Heart left ventricle (tissue), 16 donors: Measurements from ENCODE around the gene GALNTL6. TPM values are rescaled to one million over a fixed set of nuclear protein-coding genes. Genes with fewer than 3 reads are reported as not detected.

Experiments
- ATAC-seq, 4 donors: fragments of 200-7000 bp; cut with Tn5 transposase; one replicate each; pipeline ENCODE4 v1.9.1; 2020 to 2022; ENCODE audit warnings: moderate library complexity in 4 of 4, mild to moderate bottlenecking in 3 of 4, moderate number of reproducible peaks in 1 of 4
- DNase-seq, 5 donors: peaks; one replicate each; pipeline ENCODE4 v3.0.0-alpha.2; 2020
- H3K27ac ChIP-seq, 12 donors: fragments of 200-600 bp; sonication (generic) in 4 of 12; one replicate each; pipeline versions ENCODE4 v1.5.0 to v1.8.0; 2016 to 2022; ENCODE audit warnings: mild to moderate bottlenecking in 2 of 12
- H3K27me3 ChIP-seq, 9 donors: fragments of 200-600 bp; sonication (generic) in 2 of 9; one replicate each; pipeline versions ENCODE4 v1.5.1 to v1.8.0; 2016 to 2022; ENCODE audit warnings: mild to moderate bottlenecking in 3 of 9
- H3K36me3 ChIP-seq, 9 donors: fragments of 200-600 bp; sonication (generic) in 2 of 9; one replicate each; pipeline versions ENCODE4 v1.5.0 to v1.8.0; 2018 to 2022; ENCODE audit warnings: mild to moderate bottlenecking in 2 of 9
- H3K4me1 ChIP-seq, 12 donors: fragments of 200-600 bp; sonication (generic) in 4 of 12; one replicate each; pipeline versions ENCODE4 v1.5.0 to v1.8.0; 2016 to 2022; ENCODE audit warnings: mild to moderate bottlenecking in 3 of 12
- H3K4me3 ChIP-seq, 12 donors: fragments of 200-600 bp; sonication (generic) in 4 of 12; one replicate each; pipeline versions ENCODE4 v1.5.0 to v1.8.0; 2017 to 2022; ENCODE audit warnings: mild to moderate bottlenecking in 9 of 12, moderate library complexity in 4 of 12
- H3K9me3 ChIP-seq, 12 donors: fragments of 200-600 bp; sonication (generic) in 4 of 12; one replicate each; pipeline versions ENCODE4 v1.5.0 to v1.8.0; 2016 to 2022; ENCODE audit warnings: mild to moderate bottlenecking in 1 of 12
- POLR2A ChIP-seq, 2 donors: fragments of 450-650 bp; IDR thresholded peaks; one replicate each; pipeline ENCODE4 v1.6.1; 2017; ENCODE audit warnings: antibody characterized with exemption in 2 of 2, mild to moderate bottlenecking in 2 of 2, moderate library complexity in 2 of 2
- WGBS, 4 donors: extraction: QIAGEN DNeasy Blood & Tissue Kit in 2 of 4; methylation state at CpG; one replicate each; pipeline versions ENCODE4 v1.1.5 to v1.1.7; 2013 to 2018; 5-methylcytosine and 5-hydroxymethylcytosine counted together
- intact Hi-C, 10 donors: fragments of 100-400 bp; cut with DNase I; formaldehyde crosslinking; loops; one replicate each; pipeline versions ENCODE4 v1.11.1 to v1.14.2; 2022
- polyA plus RNA-seq, 2 donors: library from polyadenylated mRNA; stranded (reverse); fragments of 200-250 nt; gene quantifications; one replicate each; pipeline ENCODE4 v1.2.3, GENCODE V29; 2013
- total RNA-seq, 9 donors: library from RNA; depleted of rRNA in 2 of 9; stranded (reverse); fragments of >200 nt in 2 of 9; fragmentation: NEBNext Ultra II Directional in 3 of 9; extraction: Animal tissue kit (Norgen Biotek cat#: 25700) in 3 of 9; gene quantifications; one replicate each; pipeline versions ENCODE4 v1.1.0 to v1.2.4, GENCODE V29; 2016 to 2023
- TF ChIP-seq, protein P1 (sequence below), 12 donors: fragments of 200-600 bp; sonication (generic) in 4 of 12; IDR thresholded peaks; one replicate each; pipeline versions ENCODE4 v1.5.0 to v1.8.0; 2018 to 2022; ENCODE audit warnings: antibody characterized with exemption in 12 of 12, mild to moderate bottlenecking in 5 of 12
- donor health status: ischemic (EF 13 %, LVEDD 7.1; RV severe dilation, severe dysfunction).
- donor health status: healthy with polysubstance abuse.
- donor health status: DM: no; HTN: yes; CAD: no.
- donor health status: DM: no; HTN: no; CAD: no.
- donor health status: ischemic (EF 25% LVEDD 6.9; RV normal size, moderate dysfunction).
- donor health status: ischemic (EF 25% LVEDD 5.7; RV mildly dilated, moderate dysfunction).
- donor health status: healthy.
- donor health status: DM: yes; HTN: yes; CAD: no.
- donor health status: ischemic (EF 35%, LVEDD 5.7; RV mildly dilated, moderate dysfunction).
- donor health status: nonischemic (EF 11% LVEDD 7.7; RV severe dilation, severe dysfunction).
- donor health status: DM: yes; HTN: yes; CAD: no.
- donor health status: PGD.
- donor health status: ischemic (EF 29% LVEDD 5.4; RV normal size, mild dysfunction).
- donor health status: nonischemic (EF 23%, LVEDD 6.1; RV moderate dilation, normal function).

Gene GALNTL6
- total and polyA plus RNA-seq, 11 donors = 0.33 to 0.52 TPM; not detected in 9

DNA sequence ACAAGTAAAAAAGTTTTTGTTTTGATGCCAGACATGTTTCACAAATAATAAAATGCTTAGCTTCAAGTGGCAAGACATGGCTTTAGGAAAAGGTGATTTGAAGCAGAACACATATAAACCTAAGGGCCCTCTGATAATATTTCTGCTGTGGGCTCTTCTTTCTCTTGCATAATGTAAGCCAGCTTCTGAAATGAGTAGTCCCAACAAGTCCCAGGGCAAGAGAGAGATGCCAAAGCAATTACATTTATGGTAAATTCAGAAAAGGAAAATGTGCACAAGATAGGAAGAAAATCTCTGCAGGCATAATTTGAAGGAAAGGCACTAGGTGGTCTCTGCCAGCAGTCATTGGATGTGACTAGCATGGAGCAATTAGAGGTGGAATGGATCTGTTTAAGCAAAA lies 1184.7 kb downstream of the GALNTL6 start:
- Histone ChIP-seq H3K27me3 (no peaks in the 10 kb centered on the region), H3K9me3 (no peaks in the 10 kb centered on the region), H3K4me3 (no peak overlapping the region), H3K27ac (no peak overlapping the region), H3K36me3 (no peaks in the 10 kb centered on the region), H3K4me1 (peaks cover 0 to 15% (median 0%) of the 10 kb centered on the region in 12 donors)
- ATAC-seq = no peak
- no peak for DNase-seq
- no peak for TF ChIP-seq POLR2A (IDR thresholded peaks at IDR 0.05)
- TF ChIP-seq, protein P1, sequence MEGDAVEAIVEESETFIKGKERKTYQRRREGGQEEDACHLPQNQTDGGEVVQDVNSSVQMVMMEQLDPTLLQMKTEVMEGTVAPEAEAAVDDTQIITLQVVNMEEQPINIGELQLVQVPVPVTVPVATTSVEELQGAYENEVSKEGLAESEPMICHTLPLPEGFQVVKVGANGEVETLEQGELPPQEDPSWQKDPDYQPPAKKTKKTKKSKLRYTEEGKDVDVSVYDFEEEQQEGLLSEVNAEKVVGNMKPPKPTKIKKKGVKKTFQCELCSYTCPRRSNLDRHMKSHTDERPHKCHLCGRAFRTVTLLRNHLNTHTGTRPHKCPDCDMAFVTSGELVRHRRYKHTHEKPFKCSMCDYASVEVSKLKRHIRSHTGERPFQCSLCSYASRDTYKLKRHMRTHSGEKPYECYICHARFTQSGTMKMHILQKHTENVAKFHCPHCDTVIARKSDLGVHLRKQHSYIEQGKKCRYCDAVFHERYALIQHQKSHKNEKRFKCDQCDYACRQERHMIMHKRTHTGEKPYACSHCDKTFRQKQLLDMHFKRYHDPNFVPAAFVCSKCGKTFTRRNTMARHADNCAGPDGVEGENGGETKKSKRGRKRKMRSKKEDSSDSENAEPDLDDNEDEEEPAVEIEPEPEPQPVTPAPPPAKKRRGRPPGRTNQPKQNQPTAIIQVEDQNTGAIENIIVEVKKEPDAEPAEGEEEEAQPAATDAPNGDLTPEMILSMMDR (IDR thresholded peaks at IDR 0.05) = no peak
- intact Hi-C loops = no loop called here

DNA sequence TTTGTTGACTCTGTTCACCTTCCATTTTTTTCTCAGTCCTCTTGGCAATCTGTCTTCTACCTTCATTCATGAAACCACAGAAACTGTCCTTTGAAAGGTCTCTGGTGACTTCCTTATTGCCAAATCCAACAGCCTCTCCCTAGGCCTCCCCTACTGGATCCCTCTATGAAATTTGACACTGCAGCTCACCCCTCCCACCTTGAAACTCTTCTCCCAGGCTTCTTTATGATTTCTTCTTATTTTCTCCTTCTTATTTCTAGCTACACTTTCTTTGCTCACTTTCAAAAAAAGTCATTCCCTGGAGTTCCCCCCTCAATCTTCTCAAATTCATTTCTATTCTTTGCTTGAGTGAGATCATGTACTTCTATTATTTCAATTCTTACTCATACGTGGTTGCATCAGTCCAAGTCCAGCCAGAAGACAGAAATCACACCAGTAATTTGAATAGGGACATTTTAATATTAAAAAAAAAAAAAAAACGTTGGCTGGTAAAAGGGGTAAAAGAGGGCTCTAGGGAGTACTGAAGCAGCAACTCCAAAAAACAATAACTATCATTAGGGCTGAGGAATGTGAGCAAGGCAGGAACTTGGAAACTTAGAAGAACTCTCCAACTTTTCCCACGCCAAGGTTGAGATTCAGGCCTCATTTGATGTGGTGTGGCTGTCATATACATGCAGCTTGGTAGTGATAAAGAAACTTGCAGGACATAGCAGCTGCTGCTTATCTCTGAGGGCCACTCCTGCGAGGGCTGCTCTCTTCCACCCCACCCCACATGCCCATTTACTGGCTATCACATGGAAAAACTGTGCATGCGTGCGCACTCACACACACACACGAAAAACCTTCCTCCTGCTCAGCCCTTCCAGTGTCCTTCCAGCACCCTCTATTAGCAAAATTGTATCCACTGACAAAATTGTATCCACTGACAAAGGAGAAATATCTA lies 1185.6 kb downstream of the GALNTL6 start:
- Histone ChIP-seq H3K4me1 (peaks cover 0 to 19% (median 0%) of the 10 kb centered on the region in 12 donors), H3K9me3 (no peaks in the 10 kb centered on the region), H3K27ac (no peak overlapping the region), H3K36me3 (no peaks in the 10 kb centered on the region), H3K27me3 (no peaks in the 10 kb centered on the region), H3K4me3 (no peak overlapping the region)
- intact Hi-C loops = no loop called here
- TF ChIP-seq POLR2A (IDR thresholded peaks at IDR 0.05) = no peak
- TF ChIP-seq, protein P1 (IDR thresholded peaks at IDR 0.05) = no peak
- ATAC-seq (peak in 3 of 4 donors; percentile 39 to 76 (median 54)), DNase-seq (no peak)
- WGBS, 4 donors = 48 to 52% (median 51%) methylated on average over 7 of the region's 7 CpGs

DNA sequence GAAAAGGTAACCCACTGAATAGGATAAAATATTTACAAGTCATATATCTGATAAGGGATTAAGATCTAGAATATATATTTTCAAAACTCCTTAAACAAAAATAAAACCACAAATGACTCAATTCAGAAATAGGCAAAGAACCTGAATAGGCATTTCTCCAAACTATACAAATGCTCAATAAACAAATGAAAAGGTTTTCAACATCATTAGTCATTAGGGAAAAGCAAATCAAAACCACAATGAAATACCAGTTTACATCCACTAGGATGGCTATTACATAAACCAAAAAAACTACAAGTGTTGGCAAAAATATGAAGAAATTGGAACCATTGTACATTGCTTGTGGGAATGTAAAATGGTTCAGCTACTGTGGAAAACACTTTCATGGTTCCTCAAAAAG lies 1188.4 kb downstream of the GALNTL6 start:
- ATAC-seq (no peak), DNase-seq (no peak)
- peaks cover 0 to 19% (median 0%) of the 10 kb centered on the region in 12 donors for H3K4me1 ChIP-seq
- no peaks in the 10 kb centered on the region for H3K27me3 ChIP-seq
- no peaks in the 10 kb centered on the region for H3K9me3 ChIP-seq
- TF ChIP-seq POLR2A (IDR thresholded peaks at IDR 0.05) = no peak
- TF ChIP-seq, protein P1 (IDR thresholded peaks at IDR 0.05) = no peak
- H3K36me3 ChIP-seq = no peaks in the 10 kb centered on the region
- no peak overlapping the region for H3K27ac ChIP-seq
- no peak overlapping the region for H3K4me3 ChIP-seq
- intact Hi-C loops = loop anchor here in 1 of 10 donors (10.0 kb wide), 1 partner anchor 413 kb away; no protein-coding TSS in a partner anchor

DNA sequence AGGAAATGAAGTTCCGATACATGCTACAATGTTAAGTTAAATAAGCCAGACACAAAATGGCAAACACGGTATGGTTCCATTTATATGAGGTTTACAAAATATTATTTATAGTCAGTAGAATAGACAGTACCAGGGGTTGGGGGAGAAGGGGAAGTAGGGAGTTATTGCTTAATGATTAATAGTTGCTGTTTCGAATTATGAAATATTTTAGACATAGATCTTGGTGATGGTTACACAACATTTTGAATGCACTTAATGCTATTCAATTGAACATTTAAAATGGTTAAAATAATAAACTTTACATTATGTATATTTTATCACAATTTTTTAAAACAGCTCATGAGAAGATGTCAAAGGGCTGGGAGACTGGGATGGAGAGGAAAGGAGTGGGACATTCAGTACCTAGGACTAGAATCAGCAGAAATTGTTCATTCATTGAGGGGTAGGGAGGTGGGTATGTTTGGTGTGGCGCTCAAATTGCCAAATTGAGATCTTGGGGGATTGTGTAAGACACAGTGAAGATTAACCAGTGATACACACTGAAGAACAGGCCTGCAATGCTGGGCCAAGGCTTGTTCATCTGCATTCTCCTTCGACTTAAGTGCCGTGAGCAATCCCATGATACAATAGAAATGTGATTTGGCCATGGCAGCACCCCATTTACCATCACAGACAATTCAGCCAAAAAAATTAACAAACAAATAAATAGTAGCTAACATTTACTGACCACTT lies 1189.8 kb downstream of the GALNTL6 start:
- DNase-seq (no peak), ATAC-seq (no peak)
- Histone ChIP-seq H3K36me3 (no peaks in the 10 kb centered on the region), H3K4me3 (no peak overlapping the region), H3K27me3 (no peaks in the 10 kb centered on the region), H3K27ac (no peak overlapping the region), H3K4me1 (peaks cover 0 to 15% (median 0%) of the 10 kb centered on the region in 12 donors), H3K9me3 (no peaks in the 10 kb centered on the region)
- intact Hi-C loops = loop anchor here in 1 of 10 donors (10.0 kb wide), 1 partner anchor 412 kb away; no protein-coding TSS in a partner anchor
- 89 to 94% (median 93%) methylated on average over 6 of the region's 6 CpGs for WGBS, 4 donors
- TF ChIP-seq POLR2A (IDR thresholded peaks at IDR 0.05) = no peak
- TF ChIP-seq, protein P1 (IDR thresholded peaks at IDR 0.05) = no peak
